Liver (tissue), 9 donors: Measurements from ENCODE around the gene MSI2. TPM values are rescaled to one million over a fixed set of nuclear protein-coding genes. Genes with fewer than 3 reads are reported as not detected.

Experiments used
- DNase-seq: peaks from one replicate; pipeline ENCODE4 v3.0.0-alpha.2; 2017; ENCODE audit warnings: low spot score
- H3K27ac ChIP-seq, 2 donors: one replicate each; pipeline ENCODE4 v1.7.0; 2013; ENCODE audit warnings: inconsistent platforms in 2 of 2, low read length in 2 of 2, control low read depth in 1 of 2, low read depth in 1 of 2, mild to moderate bottlenecking in 1 of 2
- H3K27me3 ChIP-seq, 4 donors: one replicate each; pipeline versions ENCODE4 v1.6.1 to v1.7.0; 2013; ENCODE audit warnings: low read length in 3 of 4, inconsistent platforms in 1 of 4, mild to moderate bottlenecking in 1 of 4, moderate library complexity in 1 of 4; ENCODE audit not compliant: control insufficient read depth in 4 of 4, insufficient read depth in 4 of 4
- H3K36me3 ChIP-seq, 4 donors: one replicate each; pipeline versions ENCODE4 v1.6.1 to v1.7.0; 2013; ENCODE audit warnings: low read length in 3 of 4, mild to moderate bottlenecking in 3 of 4, low read depth in 1 of 4, moderate library complexity in 1 of 4; ENCODE audit not compliant: control insufficient read depth in 4 of 4, insufficient read depth in 3 of 4
- H3K4me1 ChIP-seq, 4 donors: one replicate each; pipeline versions ENCODE4 v1.6.1 to v1.7.0; 2013; ENCODE audit warnings: low read length in 3 of 4, mild to moderate bottlenecking in 3 of 4, moderate library complexity in 1 of 4; ENCODE audit not compliant: control insufficient read depth in 4 of 4, insufficient read depth in 4 of 4
- H3K4me3 ChIP-seq, 3 donors: one replicate each; pipeline versions ENCODE4 v1.6.1 to v1.7.0; 2013; ENCODE audit warnings: low read length in 3 of 3, control low read depth in 1 of 3, low read depth in 1 of 3, mild to moderate bottlenecking in 1 of 3
- H3K9ac ChIP-seq, 2 donors: one replicate each; pipeline ENCODE4 v1.7.0; 2013; ENCODE audit warnings: low read length in 2 of 2, mild to moderate bottlenecking in 2 of 2, moderate library complexity in 2 of 2, control low read depth in 1 of 2, low read depth in 1 of 2
- H3K9me3 ChIP-seq, 4 donors: one replicate each; pipeline versions ENCODE4 v1.6.1 to v1.7.0; 2013; ENCODE audit warnings: low read length in 3 of 4; ENCODE audit not compliant: control insufficient read depth in 4 of 4
- ATF3 ChIP-seq: IDR thresholded peaks from 2 replicates; pipeline ENCODE4 v1.6.1; 2016; ENCODE audit warnings: antibody characterized with exemption
- CTCF ChIP-seq: fragments of 150-350 bp; IDR thresholded peaks from 2 replicates; pipeline ENCODE4 v1.5.1; 2017; ENCODE audit warnings: improper control_type of control experiment, low read depth, low read length; ENCODE audit not compliant: missing input control
- EGR1 ChIP-seq, 2 donors: IDR thresholded peaks; 2 replicates each; pipeline ENCODE4 v1.6.1; 2016 to 2018; ENCODE audit warnings: antibody characterized with exemption in 2 of 2, low read depth in 2 of 2
- FOXA1 ChIP-seq: IDR thresholded peaks from 2 replicates; pipeline ENCODE4 v1.6.1; 2016; ENCODE audit warnings: antibody characterized with exemption
- FOXA2 ChIP-seq: IDR thresholded peaks from 2 replicates; pipeline ENCODE4 v1.6.1; 2016; ENCODE audit warnings: antibody characterized with exemption
- GABPA ChIP-seq, 2 donors: IDR thresholded peaks in 1 of 2; conservative IDR thresholded peaks in 1 of 2; 2 replicates each; pipeline ENCODE4 v1.6.1; 2016; ENCODE audit warnings: antibody characterized with exemption in 2 of 2, mild to moderate bottlenecking in 1 of 2, moderate library complexity in 1 of 2
- HNF4A ChIP-seq, 2 donors: conservative IDR thresholded peaks; 2 replicates each; pipeline ENCODE4 v1.6.1; 2016; ENCODE audit warnings: antibody characterized with exemption in 2 of 2, mild to moderate bottlenecking in 2 of 2
- HNF4G ChIP-seq: IDR thresholded peaks from 2 replicates; pipeline ENCODE4 v1.6.1; 2016; ENCODE audit warnings: antibody characterized with exemption
- JUND ChIP-seq, 2 donors: IDR thresholded peaks; 2 replicates each; pipeline ENCODE4 v1.6.1; 2016; ENCODE audit warnings: antibody characterized with exemption in 2 of 2
- MAX ChIP-seq: IDR thresholded peaks from 2 replicates; pipeline ENCODE4 v1.6.1; 2016; ENCODE audit warnings: antibody characterized with exemption
- NR2F2 ChIP-seq: IDR thresholded peaks from 2 replicates; pipeline ENCODE4 v1.6.1; 2016; ENCODE audit warnings: antibody characterized with exemption
- RAD21 ChIP-seq, 2 donors: IDR thresholded peaks; 2 replicates each; pipeline ENCODE4 v1.6.1; 2016; ENCODE audit warnings: antibody characterized with exemption in 2 of 2, mild to moderate bottlenecking in 2 of 2
- REST ChIP-seq: IDR thresholded peaks from 2 replicates; pipeline ENCODE4 v1.6.1; 2016; ENCODE audit warnings: antibody characterized with exemption, mild to moderate bottlenecking
- SP1 ChIP-seq: IDR thresholded peaks from 2 replicates; pipeline ENCODE4 v1.6.1; 2018; ENCODE audit warnings: antibody characterized with exemption, mild to moderate bottlenecking
- TAF1 ChIP-seq: conservative IDR thresholded peaks from 2 replicates; pipeline ENCODE4 v1.6.1; 2016; ENCODE audit warnings: antibody characterized with exemption, mild to moderate bottlenecking
- YY1 ChIP-seq: IDR thresholded peaks from 2 replicates; pipeline ENCODE4 v1.6.1; 2016; ENCODE audit warnings: antibody characterized with exemption, mild to moderate bottlenecking
- ZBTB33 ChIP-seq: IDR thresholded peaks from 2 replicates; pipeline ENCODE4 v1.6.1; 2016; ENCODE audit warnings: antibody characterized with exemption
- WGBS: extraction: QIAGEN DNeasy Blood & Tissue Kit; methylation state at CpG from one replicate; pipeline ENCODE4 v1.1.7; 2013; 5-methylcytosine and 5-hydroxymethylcytosine counted together
- polyA plus RNA-seq, 2 donors: library from polyadenylated mRNA; stranded (reverse) in 1 of 2; unstranded in 1 of 2; fragments of 200-250 nt in 1 of 2; fragments of >200 nt in 1 of 2; fragmentation: Nextera tagmentation in 1 of 2; extraction: Ambion mirVana in 1 of 2; gene quantifications; one replicate each; pipeline versions ENCODE4 v1.2.1 to v1.2.3, GENCODE V29; 2013 to 2015
- total RNA-seq, 2 donors: library from RNA; depleted of rRNA; stranded (reverse); fragments of >200 nt; gene quantifications; one replicate each; pipeline ENCODE4 v1.2.3, GENCODE V29; 2014
- donor health status: healthy.
- donor health status: healthy.
- donor health status: healthy.
- donor health status: healthy.
- donor health status: healthy.

Gene MSI2
- total and polyA plus RNA-seq, 4 donors: 5.7 to 15.6 (median 9.2) TPM

- WGBS: 74% methylated on average over 4 of the region's 4 CpGs
- no peaks in the 10 kb centered on the region for H3K27me3 ChIP-seq
- no peak for DNase-seq
- H3K36me3 ChIP-seq: peaks cover 2 to 23% (median 10%) of the 10 kb centered on the region in 4 donors
- H3K27ac ChIP-seq: no peak overlapping the region
- H3K4me3 ChIP-seq: no peak overlapping the region
- H3K4me1 ChIP-seq: peaks cover 0 to 6% (median 2%) of the 10 kb centered on the region in 4 donors
- H3K9me3 ChIP-seq: no peaks in the 10 kb centered on the region
- H3K9ac ChIP-seq: no peak overlapping the region
- TF ChIP-seq FOXA1 (no peak), HNF4G (no peak), NR2F2 (no peak), EGR1 (IDR thresholded peaks at IDR 0.05; ENCODE audit: low read depth in 2 of 2) (no peak), SP1 (no peak), FOXA2 (no peak), JUND (IDR thresholded peaks at IDR 0.05) (no peak), GABPA (IDR thresholded peaks at IDR 0.05 in 1 of 2, conservative IDR thresholded peaks at IDR 0.05 in 1 of 2) (no peak), TAF1 (no peak), MAX (no peak), ZBTB33 (no peak), REST (no peak), HNF4A (conservative IDR thresholded peaks at IDR 0.05) (no peak), ATF3 (no peak), CTCF (no peak), YY1 (no peak), RAD21 (IDR thresholded peaks at IDR 0.05) (no peak)
Observed at GRCh38 chr17:57259817-57260216, 3.5 kb downstream of the MSI2 start.
